ENCODE measurements around the gene RRP12.

- TF ChIP-seq MAX (IDR thresholded peaks at IDR 0.05) (no peak), RAD21 (IDR thresholded peaks at IDR 0.05; ENCODE audit: low read depth) (no peak), TAF1 (IDR thresholded peaks at IDR 0.05; ENCODE audit: low read depth) (no peak), EP300 (IDR thresholded peaks at IDR 0.05; ENCODE audit: borderline replicate concordance) (no peak), CEBPB (IDR thresholded peaks at IDR 0.05) (no peak), CREB1 (IDR thresholded peaks at IDR 0.05; ENCODE audit: low read depth) (no peak), FOXM1 (IDR thresholded peaks at IDR 0.05; ENCODE audit: borderline replicate concordance, low read depth) (no peak), EGR1 (IDR thresholded peaks at IDR 0.05) (no peak)
Measured at GRCh38 chr10:97445357-97445721, 44.2 kb upstream of the RRP12 start.
